HL-60/S4 (cell line): ENCODE data around the gene TXNRD2.
"Not testable (repeated sequence)": the region's sequence is repeated elsewhere in the genome, so short reads cannot be mapped to it uniquely, and the experiment has no call there.

Experiments used
- in situ Hi-C: fragments of 300-500 bp; cut with MboI; formaldehyde crosslinking; loops from 2 replicates; pipeline ENCODE4 v1.14.3; 2022; ENCODE audit warnings: low sequenced_read_pairs

The TXNRD2 gene

GRCh38 chr22:19849835-19850762 lies 91.5 kb downstream of the TXNRD2 start:
- in situ Hi-C loops: no loop called here

GRCh38 chr22:19848298-19849224 lies 93.1 kb downstream of the TXNRD2 start:
- in situ Hi-C loops: no loop called here

- in situ Hi-C loops: no loop called here
These were observed 94.3 kb downstream of the TXNRD2 start for GRCh38 chr22:19847345-19847632.

- in situ Hi-C loops: no loop called here
These were observed 94.8 kb downstream of the TXNRD2 start for GRCh38 chr22:19846620-19847344.

- in situ Hi-C loops: no loop called here
These were observed 96.4 kb downstream of the TXNRD2 start for GRCh38 chr22:19845054-19845722.

- in situ Hi-C loops: no loop called here
These were observed 97.1 kb downstream of the TXNRD2 start for GRCh38 chr22:19844377-19845053.

- in situ Hi-C loops: no loop called here
These were observed 97.7 kb downstream of the TXNRD2 start for GRCh38 chr22:19843857-19844376.

- in situ Hi-C loops: no loop called here
These were observed 98.3 kb downstream of the TXNRD2 start for GRCh38 chr22:19843107-19843856.

GRCh38 chr22:19842393-19843106 lies 99.1 kb downstream of the TXNRD2 start:
- in situ Hi-C loops: no loop called here

- in situ Hi-C loops: no loop called here
These were observed 99.8 kb downstream of the TXNRD2 start for GRCh38 chr22:19841641-19842392.

- in situ Hi-C loops: no loop called here
These were observed 100.5 kb downstream of the TXNRD2 start for GRCh38 chr22:19840955-19841640.

GRCh38 chr22:19840059-19840458 lies 101.6 kb downstream of the TXNRD2 start:
- in situ Hi-C loops: no loop called here

- in situ Hi-C loops: no loop called here
These were observed 103.7 kb downstream of the TXNRD2 start for GRCh38 chr22:19837915-19838314.

GRCh38 chr22:19836512-19836911 lies 105.1 kb downstream of the TXNRD2 start:
- in situ Hi-C loops: no loop called here

GRCh38 chr22:19834599-19834998 lies 107.0 kb downstream of the TXNRD2 start:
- in situ Hi-C loops: no loop called here

- in situ Hi-C loops: not testable (repeated sequence)
These were observed 108.3 kb downstream of the TXNRD2 start for GRCh38 chr22:19833327-19833726.

- in situ Hi-C loops: no loop called here
These were observed 109.0 kb downstream of the TXNRD2 start for GRCh38 chr22:19832476-19833108.
